ENCODE results near the gene ADAMTS12.

DNA sequence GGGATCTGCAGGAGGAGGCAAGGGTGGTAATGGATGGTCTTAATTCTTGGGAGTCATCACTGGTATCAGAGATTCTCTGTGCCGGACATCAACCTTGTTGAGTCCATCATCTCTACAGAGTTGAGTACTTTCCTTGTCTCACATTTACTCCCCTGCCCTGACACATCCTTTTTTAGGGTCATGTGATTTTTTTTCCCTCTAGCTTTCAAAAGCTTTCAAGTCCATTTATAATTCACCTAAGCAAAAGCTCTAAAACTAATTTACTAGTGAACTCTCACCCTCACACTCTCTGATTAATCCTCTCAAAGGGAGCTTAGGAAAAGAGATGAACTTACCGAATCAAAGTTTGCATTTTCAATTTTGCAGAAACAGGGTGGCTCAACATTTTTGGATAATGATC is 258.1 kb downstream of the ADAMTS12 start:
- TF ChIP-seq CTCF (IDR thresholded peaks at IDR 0.05) = no peak
- TF ChIP-seq POLR2AphosphoS5 (IDR thresholded peaks at IDR 0.05) = no peak
- TF ChIP-seq POLR2A (IDR thresholded peaks at IDR 0.05; ENCODE audit: low read depth) = no peak
